Testis (tissue), 2 donors: ENCODE data around the gene TYK2.

Source experiments
- POLR2A ChIP-seq: fragments of 450-650 bp; IDR thresholded peaks from one replicate; pipeline ENCODE4 v1.6.1; 2017; ENCODE audit warnings: antibody characterized with exemption, mild to moderate bottlenecking, moderate library complexity
- TF ChIP-seq, protein P1 (sequence below), 3 experiments: fragments of 450-650 bp in 2 of 3; fragments of 200-600 bp in 1 of 3; sonication (generic) in 1 of 3; IDR thresholded peaks; one replicate each; pipeline ENCODE4 v1.5.1; 2016 to 2019; ENCODE audit warnings: antibody characterized with exemption in 3 of 3, mild to moderate bottlenecking in 2 of 3, moderate library complexity in 1 of 3

GRCh38 chr19:10418235-10418484 is 37.8 kb upstream of the TYK2 start:
- TF ChIP-seq, protein P1, sequence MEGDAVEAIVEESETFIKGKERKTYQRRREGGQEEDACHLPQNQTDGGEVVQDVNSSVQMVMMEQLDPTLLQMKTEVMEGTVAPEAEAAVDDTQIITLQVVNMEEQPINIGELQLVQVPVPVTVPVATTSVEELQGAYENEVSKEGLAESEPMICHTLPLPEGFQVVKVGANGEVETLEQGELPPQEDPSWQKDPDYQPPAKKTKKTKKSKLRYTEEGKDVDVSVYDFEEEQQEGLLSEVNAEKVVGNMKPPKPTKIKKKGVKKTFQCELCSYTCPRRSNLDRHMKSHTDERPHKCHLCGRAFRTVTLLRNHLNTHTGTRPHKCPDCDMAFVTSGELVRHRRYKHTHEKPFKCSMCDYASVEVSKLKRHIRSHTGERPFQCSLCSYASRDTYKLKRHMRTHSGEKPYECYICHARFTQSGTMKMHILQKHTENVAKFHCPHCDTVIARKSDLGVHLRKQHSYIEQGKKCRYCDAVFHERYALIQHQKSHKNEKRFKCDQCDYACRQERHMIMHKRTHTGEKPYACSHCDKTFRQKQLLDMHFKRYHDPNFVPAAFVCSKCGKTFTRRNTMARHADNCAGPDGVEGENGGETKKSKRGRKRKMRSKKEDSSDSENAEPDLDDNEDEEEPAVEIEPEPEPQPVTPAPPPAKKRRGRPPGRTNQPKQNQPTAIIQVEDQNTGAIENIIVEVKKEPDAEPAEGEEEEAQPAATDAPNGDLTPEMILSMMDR (IDR thresholded peaks at IDR 0.05), result no peak
- TF ChIP-seq POLR2A, result no peak
